Nephron (organoid): ENCODE measurements around the gene ATP6V1G2.

ENCODE experiments used
- H3K27ac Mint-ChIP-seq, 3 experiments: 2 replicates each; pipeline ENCODE4 v1.8.0; 2020; ENCODE audit warnings: mixed read lengths in 3 of 3, mild to moderate bottlenecking in 2 of 3, moderate library complexity in 1 of 3
- H3K27me3 Mint-ChIP-seq: 2 replicates; pipeline ENCODE4 v1.8.0; 2021; ENCODE audit warnings: low read depth, mild to moderate bottlenecking, moderate library complexity, mixed read lengths
- H3K36me3 Mint-ChIP-seq: 2 replicates; pipeline ENCODE4 v1.8.0; 2020; ENCODE audit warnings: low read depth, mixed read lengths
- H3K4me1 Mint-ChIP-seq: 2 replicates; pipeline ENCODE4 v1.8.0; 2020; ENCODE audit warnings: mixed read lengths
- H3K4me3 Mint-ChIP-seq, 3 experiments: 2 replicates each; pipeline ENCODE4 v1.8.0; 2020; ENCODE audit warnings: mild to moderate bottlenecking in 3 of 3, mixed read lengths in 3 of 3, moderate library complexity in 2 of 3
- H3K9me3 Mint-ChIP-seq: 2 replicates; pipeline ENCODE4 v1.8.0; 2020; ENCODE audit warnings: mixed read lengths
- CTCF ChIP-seq, 3 experiments: fragments of 200-600 bp; sonication (generic); IDR thresholded peaks; one replicate each; pipeline ENCODE4 v1.5.0; 2021; ENCODE audit warnings: antibody characterized with exemption in 3 of 3; ENCODE audit not compliant: unreplicated experiment in 3 of 3

The ATP6V1G2 gene

GRCh38 chr6:31586599-31587281, 40.3 kb upstream of the ATP6V1G2 start:
- Mint-ChIP-seq H3K27ac (peak overlapping the region in 2 of 3 experiments; percentile 75), H3K4me1 (peaks cover 21% of the 10 kb centered on the region), H3K4me3 (peak overlapping the region in 1 of 3 experiments; percentile 30), H3K36me3 (no peaks in the 10 kb centered on the region), H3K9me3 (no peaks in the 10 kb centered on the region), H3K27me3 (peaks cover 11% of the 10 kb centered on the region)
- TF ChIP-seq CTCF (IDR thresholded peaks at IDR 0.05; ENCODE audit: unreplicated experiment in 3 of 3): no peak

DNA sequence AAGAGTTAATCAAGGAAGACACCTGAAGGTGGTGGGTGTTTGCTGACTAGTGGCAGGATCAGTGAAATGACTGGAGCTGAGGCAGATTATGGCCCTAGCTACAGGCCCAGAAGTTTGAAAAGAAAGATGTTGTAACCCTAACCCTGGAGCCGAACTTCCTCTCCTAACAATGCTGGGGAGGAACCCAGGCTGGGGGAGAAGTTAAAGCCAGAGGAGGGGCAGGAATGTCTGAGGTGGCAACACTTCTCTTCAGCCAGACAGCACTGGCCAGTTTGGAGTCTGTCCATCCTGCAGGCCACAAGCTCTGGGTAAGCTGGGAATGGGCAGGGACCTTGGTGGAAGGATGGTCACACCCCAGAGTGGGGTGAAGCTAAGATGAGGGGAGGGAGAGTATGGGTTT, 39.6 kb upstream of the ATP6V1G2 start, which contains the start of gene LST1:
LST1 (plus strand) TSS at position 270 of the 400 bp plus-strand sequence. CDS start 1,023 bp downstream, outside the sequence.
- Mint-ChIP-seq H3K36me3 (no peaks in the 10 kb centered on the region), H3K4me1 (peaks cover 27% of the 10 kb centered on the region), H3K27me3 (peaks cover 11% of the 10 kb centered on the region), H3K9me3 (no peaks in the 10 kb centered on the region), H3K4me3 (peak within 1 kb of the TSS in 1 of 3 experiments; percentile 35), H3K27ac (peak within 1 kb of the TSS in 2 of 3 experiments; percentile 75)
- TF ChIP-seq CTCF (IDR thresholded peaks at IDR 0.05; ENCODE audit: unreplicated experiment in 3 of 3): no peak

- H3K4me1 Mint-ChIP-seq: peaks cover 31% of the 10 kb centered on the region
- TF ChIP-seq CTCF (IDR thresholded peaks at IDR 0.05; ENCODE audit: unreplicated experiment in 3 of 3): no peak
- peak overlapping the region in 1 of 3 experiments; percentile 35 for H3K4me3 Mint-ChIP-seq
- H3K9me3 Mint-ChIP-seq: no peaks in the 10 kb centered on the region
- H3K36me3 Mint-ChIP-seq: no peaks in the 10 kb centered on the region
- peaks cover 11% of the 10 kb centered on the region for H3K27me3 Mint-ChIP-seq
- peak overlapping the region in 1 of 3 experiments; percentile 71 for H3K27ac Mint-ChIP-seq
These were observed 39.1 kb upstream of the ATP6V1G2 start for GRCh38 chr6:31585491-31585890.

- Mint-ChIP-seq H3K27me3 (peaks cover 7% of the 10 kb centered on the region), H3K4me3 (peak within 1 kb of the TSS; percentile 94 to 96 (median 95)), H3K36me3 (no peaks in the 10 kb centered on the region), H3K4me1 (peaks cover 25% of the 10 kb centered on the region), H3K9me3 (no peaks in the 10 kb centered on the region), H3K27ac (peak within 1 kb of the TSS; percentile 81 to 89 (median 89))
- no peak for TF ChIP-seq CTCF (IDR thresholded peaks at IDR 0.05; ENCODE audit: unreplicated experiment in 3 of 3)
These were observed 35.8 kb upstream of the ATP6V1G2 start, which contains the start of gene LTB for GRCh38 chr6:31582230-31582643. LTB (minus strand) TSS chr6:31582424; CDS start chr6:31582417, 7 bp downstream.

GRCh38 chr6:31581434-31582229, 35.2 kb upstream of the ATP6V1G2 start:
- H3K36me3 Mint-ChIP-seq: no peaks in the 10 kb centered on the region
- no peak for TF ChIP-seq CTCF (IDR thresholded peaks at IDR 0.05; ENCODE audit: unreplicated experiment in 3 of 3)
- peak overlapping the region; percentile 81 to 89 (median 89) for H3K27ac Mint-ChIP-seq
- no peaks in the 10 kb centered on the region for H3K9me3 Mint-ChIP-seq
- H3K27me3 Mint-ChIP-seq: peaks cover 6% of the 10 kb centered on the region
- H3K4me1 Mint-ChIP-seq: peaks cover 21% of the 10 kb centered on the region
- H3K4me3 Mint-ChIP-seq: peak overlapping the region; percentile 94 to 96 (median 95)
